Thyroid gland (tissue), 4 donors: ENCODE measurements around the gene LRP11. TPM values are rescaled to one million over a fixed set of nuclear protein-coding genes. Genes with fewer than 3 reads are reported as not detected.
A peak's percentile ranks its signal among the peaks of the same experiment; 100 is the strongest.

Experiments
- DNase-seq, 2 donors: peaks; one replicate each; pipeline ENCODE4 v3.0.0-alpha.2; 2019
- H3K27ac ChIP-seq, 3 donors: fragments of 200-600 bp; sonication (generic); 1 replicate in 2 of 3; 2 replicates in 1 of 3; pipeline ENCODE4 v1.5.1; 2016 to 2019; ENCODE audit warnings: mild to moderate bottlenecking in 1 of 3, moderate library complexity in 1 of 3
- H3K27me3 ChIP-seq: fragments of 200-600 bp; sonication (generic); one replicate; pipeline ENCODE4 v1.5.1; 2019
- H3K36me3 ChIP-seq, 2 donors: fragments of 200-600 bp; sonication (generic); one replicate each; pipeline ENCODE4 v1.5.1; 2016 to 2019
- H3K4me1 ChIP-seq, 2 donors: fragments of 200-600 bp; sonication (generic); one replicate each; pipeline ENCODE4 v1.5.1; 2017 to 2019
- H3K4me3 ChIP-seq, 3 donors: fragments of 200-600 bp; sonication (generic); replicated peaks in 1 of 3; 1 replicate in 2 of 3; 2 replicates in 1 of 3; pipeline ENCODE4 v1.5.1; 2016; ENCODE audit warnings: mild to moderate bottlenecking in 1 of 3
- H3K9me3 ChIP-seq: fragments of 200-600 bp; sonication (generic); one replicate; pipeline ENCODE4 v1.5.1; 2017
- CTCF ChIP-seq, 6 experiments: fragments of 200-600 bp in 3 of 6; fragments of 450-650 bp in 3 of 6; sonication (generic) in 3 of 6; IDR thresholded peaks; one replicate each; pipeline ENCODE4 v1.5.1; 2016 to 2019; ENCODE audit warnings: antibody characterized with exemption in 6 of 6, mild to moderate bottlenecking in 2 of 6, inconsistent platforms in 1 of 6, moderate library complexity in 1 of 6
- POLR2A ChIP-seq, 2 donors: fragments of 450-650 bp; IDR thresholded peaks; one replicate each; pipeline ENCODE4 v1.6.1; 2017; ENCODE audit warnings: antibody characterized with exemption in 2 of 2, mild to moderate bottlenecking in 2 of 2, moderate library complexity in 1 of 2
- WGBS, 2 donors: methylation state at CpG; one replicate each; pipeline ENCODE4 v1.1.5; 2017; 5-methylcytosine and 5-hydroxymethylcytosine counted together
- intact Hi-C: fragments of 100-400 bp; cut with DNase I; formaldehyde crosslinking; loops from one replicate; pipeline ENCODE4 v1.15.1; 2023
- total RNA-seq, 4 donors: library from RNA; depleted of rRNA; stranded (reverse); fragments of >200 nt; gene quantifications; one replicate each; pipeline ENCODE4 v1.2.3, GENCODE V29; 2016

The LRP11 gene
- total RNA-seq, 4 donors from 2014 or later: 39.4 to 76.8 (median 57.2) TPM

GRCh38 chr6:149840345-149841075 lies 23.6 kb downstream of the LRP11 start:
- Histone ChIP-seq H3K4me1 (peaks cover 0 to 3% of the 10 kb centered on the region in 2 donors), H3K27me3 (no peaks in the 10 kb centered on the region), H3K27ac (no peak overlapping the region), H3K9me3 (no peaks in the 10 kb centered on the region), H3K36me3 (peaks cover 0 to 3% of the 10 kb centered on the region in 2 donors), H3K4me3 (no peak overlapping the region)
- 60 to 79% methylated on average over 6 to 8 of the region's 8 CpGs for WGBS, 2 donors
- intact Hi-C loops: loop anchor here (10.0 kb wide), 1 partner anchor 164 kb away; no protein-coding TSS in a partner anchor
- DNase-seq: peak; percentile 66 to 71
- TF ChIP-seq CTCF (IDR thresholded peaks at IDR 0.05) (peak in 4 of 6 experiments; percentile 46 to 67 (median 58)), POLR2A (IDR thresholded peaks at IDR 0.05) (no peak)

- Histone ChIP-seq H3K4me1 (no peaks in the 10 kb centered on the region), H3K4me3 (no peak overlapping the region), H3K36me3 (peaks cover 0 to 5% of the 10 kb centered on the region in 2 donors), H3K27ac (no peak overlapping the region), H3K27me3 (no peaks in the 10 kb centered on the region), H3K9me3 (no peaks in the 10 kb centered on the region)
- DNase-seq: peak; percentile 58 to 63
- intact Hi-C loops: no loop called here
- TF ChIP-seq CTCF (IDR thresholded peaks at IDR 0.05): peak; percentile 83 to 96 (median 90)
- TF ChIP-seq POLR2A (IDR thresholded peaks at IDR 0.05): no peak
- WGBS, 2 donors: 57 to 66% methylated on average over 5 of the region's 5 CpGs
These were observed 29.4 kb downstream of the LRP11 start for GRCh38 chr6:149834513-149835481.

- WGBS, 2 donors: 93 to 98% methylated on average over 3 of the region's 3 CpGs
- intact Hi-C loops: no loop called here
These were observed 30.5 kb downstream of the LRP11 start for GRCh38 chr6:149833651-149834050.

GRCh38 chr6:149831308-149831820 lies 32.8 kb downstream of the LRP11 start:
- Histone ChIP-seq H3K27ac (no peak overlapping the region), H3K4me3 (no peak overlapping the region), H3K9me3 (no peaks in the 10 kb centered on the region), H3K4me1 (no peaks in the 10 kb centered on the region), H3K36me3 (peaks cover 0 to 5% of the 10 kb centered on the region in 2 donors), H3K27me3 (no peaks in the 10 kb centered on the region)
- TF ChIP-seq POLR2A (IDR thresholded peaks at IDR 0.05) (no peak), CTCF (IDR thresholded peaks at IDR 0.05) (no peak)
- intact Hi-C loops: no loop called here
- WGBS, 2 donors: 87 to 92% methylated on average over 6 of the region's 6 CpGs
- no peak for DNase-seq

More at GRCh38 chr6:149833651-149834050, 30.5 kb downstream of the LRP11 start:
- Histone ChIP-seq H3K4me1 (no peaks in the 10 kb centered on the region), H3K36me3 (peaks cover 0 to 5% of the 10 kb centered on the region in 2 donors), H3K9me3 (no peaks in the 10 kb centered on the region), H3K4me3 (no peak overlapping the region), H3K27ac (no peak overlapping the region), H3K27me3 (no peaks in the 10 kb centered on the region)
- DNase-seq: no peak
- TF ChIP-seq POLR2A (IDR thresholded peaks at IDR 0.05) (no peak), CTCF (IDR thresholded peaks at IDR 0.05) (no peak)
